Endothelial cell (in vitro differentiated cells): ENCODE measurements around the gene CXCR4. TPM values are rescaled to one million over a fixed set of nuclear protein-coding genes. Genes with fewer than 3 reads are reported as not detected.
A peak's percentile ranks its signal among the peaks of the same experiment; 100 is the strongest.

Source experiments
- DNase-seq: peaks from one replicate; pipeline ENCODE4 v3.0.0; 2021; ENCODE audit warnings: low spot score
- H3K27ac Mint-ChIP-seq: one replicate; pipeline ENCODE4 v1.8.0; 2021; ENCODE audit warnings: mixed read lengths, inconsistent platforms; ENCODE audit not compliant: unreplicated experiment
- H3K27me3 Mint-ChIP-seq: one replicate; pipeline ENCODE4 v1.8.0; 2021; ENCODE audit warnings: mild to moderate bottlenecking, moderate library complexity, mixed read lengths, inconsistent platforms; ENCODE audit not compliant: unreplicated experiment
- H3K36me3 Mint-ChIP-seq: one replicate; pipeline ENCODE4 v1.8.0; 2021; ENCODE audit warnings: mild to moderate bottlenecking, low read depth, mixed read lengths, inconsistent platforms; ENCODE audit not compliant: unreplicated experiment
- H3K4me1 Mint-ChIP-seq: one replicate; pipeline ENCODE4 v1.8.0; 2021; ENCODE audit warnings: mild to moderate bottlenecking, mixed read lengths, inconsistent platforms; ENCODE audit not compliant: unreplicated experiment
- H3K4me3 Mint-ChIP-seq: one replicate; pipeline ENCODE4 v1.8.0; 2021; ENCODE audit warnings: mild to moderate bottlenecking, mixed read lengths, inconsistent platforms; ENCODE audit not compliant: unreplicated experiment
- H3K9me3 Mint-ChIP-seq: one replicate; pipeline ENCODE4 v1.8.0; 2021; ENCODE audit warnings: mixed read lengths, inconsistent platforms; ENCODE audit not compliant: unreplicated experiment
- CTCF ChIP-seq: fragments of 200-600 bp; sonication (generic); IDR thresholded peaks from one replicate; pipeline ENCODE4 v1.5.0; 2021; ENCODE audit warnings: antibody characterized with exemption; ENCODE audit not compliant: unreplicated experiment
- total RNA-seq: library from RNA; stranded (reverse); fragmentation: NEBNext Ultra II Directional; extraction: Animal tissue kit (Norgen Biotek cat#: 25700); gene quantifications from one replicate; pipeline ENCODE4 v1.2.1, GENCODE V29; 2021; ENCODE audit not compliant: unreplicated experiment

The CXCR4 gene
- total RNA-seq, 1 donor from 2014 or later, result 255 TPM

- no peak for TF ChIP-seq CTCF
- Mint-ChIP-seq H3K9me3 (no peaks in the 10 kb centered on the region), H3K4me3 (no peak overlapping the region), H3K27me3 (peaks cover 6% of the 10 kb centered on the region), H3K4me1 (peaks cover 27% of the 10 kb centered on the region), H3K27ac (peak overlapping the region; percentile 61), H3K36me3 (peaks cover 30% of the 10 kb centered on the region)
- no peak for DNase-seq
These were observed 5.4 kb downstream of the CXCR4 start for GRCh38 chr2:136112317-136113208.

GRCh38 chr2:136111711-136112110 lies 6.2 kb downstream of the CXCR4 start:
- H3K4me1 Mint-ChIP-seq, result peaks cover 27% of the 10 kb centered on the region
- peaks cover 6% of the 10 kb centered on the region for H3K27me3 Mint-ChIP-seq
- H3K9me3 Mint-ChIP-seq, result no peaks in the 10 kb centered on the region
- H3K27ac Mint-ChIP-seq, result no peak overlapping the region
- peaks cover 30% of the 10 kb centered on the region for H3K36me3 Mint-ChIP-seq
- no peak overlapping the region for H3K4me3 Mint-ChIP-seq
- no peak for TF ChIP-seq CTCF
- no peak for DNase-seq

- no peaks in the 10 kb centered on the region for H3K9me3 Mint-ChIP-seq
- peaks cover 27% of the 10 kb centered on the region for H3K4me1 Mint-ChIP-seq
- TF ChIP-seq CTCF, result no peak
- H3K36me3 Mint-ChIP-seq, result peaks cover 24% of the 10 kb centered on the region
- no peak overlapping the region for H3K4me3 Mint-ChIP-seq
- no peak overlapping the region for H3K27ac Mint-ChIP-seq
- H3K27me3 Mint-ChIP-seq, result peaks cover 4% of the 10 kb centered on the region
- DNase-seq, result no peak
These were observed 7.4 kb downstream of the CXCR4 start for GRCh38 chr2:136110526-136110925.

- H3K27me3 Mint-ChIP-seq, result no peaks in the 10 kb centered on the region
These were observed 9.5 kb downstream of the CXCR4 start for GRCh38 chr2:136108463-136108862.

More at GRCh38 chr2:136108463-136108862, 9.5 kb downstream of the CXCR4 start:
- Mint-ChIP-seq H3K9me3 (no peaks in the 10 kb centered on the region), H3K4me1 (peaks cover 9% of the 10 kb centered on the region), H3K27ac (no peak overlapping the region), H3K4me3 (no peak overlapping the region), H3K36me3 (peaks cover 4% of the 10 kb centered on the region)
- TF ChIP-seq CTCF, result no peak
- no peak for DNase-seq
